SKM-1 (cell line): ENCODE measurements around the gene ZSWIM6.

Experiments
- DNase-seq: peaks from one replicate; lab custom pipeline; 2025; ENCODE audit not compliant: unreplicated experiment; lab: John Stamatoyannopoulos, UW

ZSWIM6 gene

DNA sequence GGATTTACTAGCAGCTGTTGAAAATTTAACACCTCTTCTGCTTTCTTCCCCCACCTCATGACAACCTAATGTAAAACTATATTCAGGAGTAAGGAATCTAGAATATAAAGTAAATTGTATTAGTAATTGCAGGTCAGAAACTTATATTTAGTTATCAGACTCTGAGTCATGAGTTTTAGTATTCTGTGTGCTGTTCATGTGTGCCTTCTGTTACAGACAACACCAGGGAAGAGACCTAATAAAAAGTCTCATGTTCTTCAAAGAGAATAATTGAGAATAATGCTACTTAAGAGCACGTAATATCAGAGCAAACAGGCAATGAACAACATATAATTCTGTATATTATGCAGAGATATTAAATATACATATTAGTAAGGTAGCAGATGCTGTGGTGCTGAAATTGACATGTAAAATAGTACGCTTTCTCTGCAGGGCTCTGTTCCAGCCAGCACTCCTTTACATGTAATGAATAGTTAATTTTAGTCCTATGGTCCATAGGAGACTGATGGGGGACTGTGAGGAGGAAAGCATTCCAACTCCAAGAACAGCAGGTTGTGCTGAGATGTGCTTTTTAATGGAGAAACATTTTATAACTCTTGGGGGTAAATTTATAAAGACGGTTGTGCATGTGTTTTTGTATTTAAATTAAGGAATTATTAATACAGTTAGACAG lies 106.4 kb downstream of the ZSWIM6 start:
- DNase-seq: no peak

DNA sequence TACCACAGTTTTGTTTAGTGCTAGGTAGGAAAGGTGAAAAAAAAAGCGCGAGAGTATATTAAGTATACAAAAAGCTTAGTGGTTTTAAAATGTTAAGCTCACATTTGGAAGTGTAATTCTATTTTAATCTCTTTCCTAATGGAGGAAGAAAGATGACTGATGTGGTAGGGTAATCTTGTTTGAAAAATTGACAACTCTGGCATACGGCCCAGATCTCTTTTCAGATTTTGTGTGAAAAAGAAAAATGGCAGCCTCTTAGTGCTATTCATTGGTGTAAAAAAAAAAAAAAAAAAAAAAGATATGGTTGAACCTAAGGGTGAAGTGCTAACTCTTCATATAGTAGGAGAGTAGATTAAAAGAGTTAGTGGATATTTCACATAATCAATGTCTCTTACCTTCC lies 108.0 kb downstream of the ZSWIM6 start:
- no peak for DNase-seq

DNA sequence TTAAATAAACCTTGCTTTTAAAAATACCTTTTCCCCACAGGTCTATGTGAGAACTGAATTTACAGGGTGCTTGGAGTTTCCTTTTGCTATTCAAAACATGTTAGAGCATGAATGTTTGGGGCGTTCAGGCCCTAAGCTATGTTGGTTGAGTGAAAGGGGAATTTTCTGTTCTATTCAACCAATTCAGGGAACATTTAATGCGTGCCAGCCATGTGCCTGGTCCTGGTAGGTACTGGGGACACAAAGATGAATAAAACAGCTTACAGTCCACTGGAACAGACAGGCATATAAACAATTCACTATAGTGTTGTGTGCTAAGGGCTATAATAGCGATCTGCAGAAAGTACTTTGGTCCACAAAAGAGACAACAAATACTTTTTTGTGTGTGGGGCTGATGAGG lies 108.5 kb downstream of the ZSWIM6 start:
- DNase-seq: no peak

DNA sequence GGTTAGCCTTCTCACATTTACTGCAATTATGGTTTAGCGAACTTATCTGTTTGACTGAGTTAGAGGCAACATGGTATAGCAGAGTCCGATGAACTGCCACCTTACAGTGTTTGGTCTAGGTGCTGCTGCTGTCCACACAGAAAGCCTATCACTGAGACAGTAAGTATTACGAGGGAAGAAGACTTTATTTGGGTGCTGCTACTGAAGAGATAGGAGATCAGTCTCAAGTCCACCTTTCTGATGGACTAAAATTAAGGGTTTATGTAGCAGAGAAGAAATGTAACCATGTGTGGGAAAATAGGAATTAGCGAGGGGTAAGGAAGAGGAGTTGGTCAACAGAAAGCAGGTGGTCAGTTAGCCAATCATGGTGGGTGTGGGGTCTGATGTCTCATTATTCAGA lies 109.7 kb downstream of the ZSWIM6 start:
- no peak for DNase-seq

DNA sequence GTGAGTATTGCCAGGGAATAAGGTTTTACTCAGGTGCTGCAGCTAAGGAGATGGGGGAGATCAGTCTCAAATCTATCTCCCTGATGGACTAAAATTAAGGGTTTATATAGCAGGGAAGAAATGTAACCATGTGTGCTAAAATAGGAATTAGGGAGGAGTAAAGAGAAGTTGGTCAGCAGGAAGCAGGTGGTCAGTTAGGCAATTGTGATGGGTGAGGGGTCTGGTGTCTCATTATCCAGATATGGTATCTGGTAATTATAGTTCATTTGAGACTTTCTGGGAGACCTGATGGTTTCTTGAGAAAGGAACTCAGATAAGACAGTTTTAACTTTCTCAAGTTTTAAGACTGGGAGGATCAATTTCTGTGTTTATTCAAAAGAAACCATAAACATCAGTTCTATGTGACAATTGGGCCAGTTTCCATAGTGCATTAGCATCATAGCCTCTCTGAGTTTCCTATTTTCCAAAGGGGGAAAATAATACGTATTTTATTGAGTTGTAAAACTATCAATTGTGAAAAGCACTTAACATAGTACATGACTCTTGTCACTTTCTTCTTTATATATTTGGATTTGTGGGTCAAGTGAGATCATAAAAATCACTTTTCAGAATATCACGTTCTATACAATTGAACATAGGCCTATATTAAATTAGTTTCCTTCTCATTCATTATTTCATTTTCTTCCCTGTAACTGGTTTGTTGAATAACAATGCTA lies 115.9 kb downstream of the ZSWIM6 start:
- no peak for DNase-seq

DNA sequence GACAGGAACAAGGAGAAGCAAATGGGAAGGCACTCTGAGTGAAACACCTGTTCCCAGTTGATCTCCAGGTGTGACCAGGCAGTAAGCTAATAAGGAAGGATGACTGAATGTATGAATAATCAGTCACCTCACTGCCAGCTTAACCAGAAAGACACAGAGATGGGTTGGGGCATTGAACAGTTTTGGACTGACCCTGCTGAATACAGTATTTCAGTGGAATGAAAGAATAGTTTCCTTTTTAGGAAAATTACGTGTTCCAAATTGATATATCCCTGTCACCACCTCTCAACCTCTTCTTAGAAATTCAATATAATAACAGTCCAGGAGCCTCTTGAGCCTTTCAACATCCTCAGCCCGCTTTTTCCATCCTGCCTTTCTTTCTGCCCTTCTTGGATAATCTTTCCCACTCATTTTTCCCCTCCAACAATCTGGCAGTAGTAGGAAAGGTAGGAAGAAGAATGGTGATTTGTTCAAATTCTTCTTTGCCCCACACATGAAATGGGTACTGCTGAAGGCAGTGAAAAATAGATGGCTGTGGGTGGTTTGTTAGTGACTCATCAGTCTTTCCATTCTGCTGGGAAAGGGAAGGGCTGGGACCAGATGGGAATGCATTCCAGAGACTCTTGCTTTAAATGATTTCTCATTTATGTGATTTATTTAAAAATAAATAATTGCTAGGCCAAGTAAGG lies 117.9 kb downstream of the ZSWIM6 start:
- DNase-seq: no peak

DNA sequence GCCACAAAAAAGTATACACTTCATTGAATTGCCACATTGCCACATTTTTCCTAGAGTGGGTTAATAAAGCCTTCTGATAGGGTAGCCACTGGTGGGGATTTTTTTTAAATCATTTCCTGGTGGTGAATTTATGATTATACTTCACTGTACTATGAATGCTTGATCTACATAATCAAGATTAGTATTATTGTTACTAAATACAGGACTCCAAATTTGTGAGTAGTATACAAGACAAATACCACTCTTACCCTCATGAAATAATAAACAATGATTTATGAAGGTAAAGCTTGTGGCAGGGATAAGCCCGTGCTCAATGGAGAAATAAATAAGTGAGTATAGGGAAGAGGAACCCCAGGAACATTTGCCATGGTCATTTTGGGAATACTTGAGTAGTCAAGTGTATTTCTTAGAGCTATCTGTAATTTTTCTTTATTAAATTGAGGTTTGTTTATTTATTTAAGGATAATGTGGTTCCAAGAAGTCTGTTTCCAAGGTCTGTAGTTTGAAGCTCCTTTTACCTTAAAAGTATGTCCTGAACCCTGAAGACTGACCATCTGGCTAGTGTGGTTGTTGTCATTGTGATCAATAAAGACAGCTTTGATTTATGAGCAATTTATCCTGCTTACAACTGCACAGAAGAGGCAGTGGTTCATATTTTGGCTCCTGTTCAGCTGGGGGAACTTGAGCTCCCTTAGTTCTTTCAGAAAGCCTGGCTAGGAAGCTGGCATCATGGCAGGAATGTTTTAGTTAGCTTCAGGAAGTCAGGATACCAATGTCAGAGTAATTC lies 118.6 kb downstream of the ZSWIM6 start:
- no peak for DNase-seq

DNA sequence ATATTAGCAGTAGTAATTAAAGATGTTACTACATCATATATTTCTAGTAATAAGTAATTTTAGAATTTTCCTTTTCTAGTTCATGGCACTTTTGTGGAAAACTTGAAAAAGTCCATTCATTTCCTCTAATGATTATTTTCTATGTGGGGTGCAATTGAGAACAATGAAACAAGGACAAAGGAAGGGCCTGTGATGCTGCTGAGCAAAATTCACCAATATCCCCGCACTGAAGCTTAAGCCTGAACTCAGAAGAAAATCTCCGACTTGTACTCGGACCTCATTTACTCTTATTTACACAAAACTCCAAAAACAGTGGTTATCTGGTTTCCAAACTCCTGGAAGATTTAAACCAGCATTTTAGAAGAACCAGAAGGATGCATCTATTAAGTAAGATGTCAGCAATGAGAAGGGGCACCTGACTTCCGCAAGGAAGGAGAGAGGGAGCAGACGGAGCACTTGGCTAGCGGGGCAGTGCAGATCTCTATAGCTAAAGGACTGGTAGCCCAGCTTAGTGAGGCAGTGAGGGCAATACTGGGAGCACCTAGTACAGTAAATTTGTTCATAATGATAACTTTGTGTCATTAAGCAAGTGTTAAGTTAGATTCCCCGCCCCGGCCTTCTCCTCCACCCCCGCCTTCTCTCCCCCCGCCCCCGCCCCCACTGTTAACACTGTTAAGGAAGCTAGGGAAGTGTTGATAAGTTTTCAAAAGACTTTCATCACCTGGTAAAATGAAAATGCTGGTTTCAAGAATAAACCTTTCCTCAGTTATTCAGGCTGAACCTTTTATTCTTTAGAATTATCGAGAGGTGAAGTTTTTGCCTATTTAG lies 123.3 kb downstream of the ZSWIM6 start:
- DNase-seq: no peak

DNA sequence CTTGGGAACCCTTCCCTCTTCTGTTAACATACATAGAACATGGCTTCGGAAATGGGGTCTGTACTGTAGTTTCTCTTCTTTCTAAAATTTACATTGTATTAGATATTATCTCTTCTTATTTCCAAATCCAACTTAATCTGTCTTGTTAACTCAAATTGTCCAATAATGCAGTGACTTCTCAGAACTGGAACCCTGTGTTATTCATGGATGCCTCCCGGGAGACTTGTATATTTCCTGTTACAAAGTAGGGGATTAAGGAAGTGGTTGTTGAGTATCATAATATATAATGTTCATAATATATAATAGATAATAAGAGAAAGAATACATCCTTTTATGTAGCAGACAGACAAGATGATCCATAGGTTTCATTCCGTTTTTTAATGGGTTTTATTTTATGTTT lies 128.4 kb downstream of the ZSWIM6 start:
- DNase-seq: no peak

DNA sequence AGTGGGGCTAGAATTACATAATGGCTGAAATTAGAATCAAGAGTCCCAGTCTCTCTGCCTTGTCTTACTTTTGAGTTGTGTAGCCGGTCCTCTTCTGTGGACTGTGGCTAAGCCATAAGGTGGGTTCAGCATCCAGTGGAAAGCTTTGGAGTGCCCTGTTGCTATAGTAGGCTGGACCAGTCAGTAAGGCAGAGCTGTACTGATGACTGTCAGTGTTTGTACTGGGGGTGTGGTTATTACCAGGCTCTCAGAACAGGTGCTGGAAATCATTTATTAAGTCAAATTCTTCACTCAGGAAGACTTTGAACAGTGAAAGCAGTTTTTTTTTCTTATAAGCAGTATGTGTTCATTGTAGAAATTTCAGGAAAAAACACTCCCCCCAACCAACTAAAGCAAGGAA lies 129.4 kb downstream of the ZSWIM6 start:
- DNase-seq: no peak

DNA sequence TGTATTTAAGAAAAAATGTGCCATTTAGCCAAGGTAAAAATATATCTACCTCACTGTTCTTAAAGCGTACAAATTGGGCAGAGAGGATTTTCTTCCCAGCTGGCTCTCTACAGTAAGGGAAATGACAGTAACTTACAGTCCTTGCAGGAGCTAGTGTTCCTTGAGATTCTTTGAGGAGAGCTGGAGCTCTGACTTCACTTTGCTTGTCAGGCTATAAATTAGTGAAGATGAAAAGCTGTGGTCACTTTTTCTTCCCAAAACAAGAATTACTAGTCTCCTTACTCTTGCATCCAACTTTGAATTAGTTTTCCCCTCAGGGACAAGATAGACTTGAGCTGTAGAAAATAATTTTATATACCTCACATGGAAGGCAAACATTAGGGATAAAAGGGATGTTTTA lies 129.9 kb downstream of the ZSWIM6 start:
- no peak for DNase-seq

DNA sequence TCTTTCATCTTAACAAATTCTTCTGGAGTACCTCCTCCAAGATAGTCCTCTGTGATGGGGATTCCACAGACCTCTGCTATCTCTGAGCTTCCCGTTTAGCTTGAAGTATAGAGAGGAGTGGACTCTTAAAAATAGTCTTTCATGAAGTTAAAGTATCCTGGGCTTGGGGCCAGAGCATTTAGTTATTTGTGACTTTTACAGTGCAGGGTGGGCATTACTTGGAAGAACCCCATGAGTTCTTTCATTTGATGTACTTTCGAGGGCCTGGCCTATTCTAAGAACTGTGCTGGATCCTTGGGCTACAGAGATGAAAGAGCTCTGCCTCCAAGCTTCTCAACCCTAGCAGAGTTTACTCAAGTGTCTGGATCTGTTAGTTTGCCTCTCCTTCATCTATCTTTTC lies 131.5 kb downstream of the ZSWIM6 start:
- no peak for DNase-seq

DNA sequence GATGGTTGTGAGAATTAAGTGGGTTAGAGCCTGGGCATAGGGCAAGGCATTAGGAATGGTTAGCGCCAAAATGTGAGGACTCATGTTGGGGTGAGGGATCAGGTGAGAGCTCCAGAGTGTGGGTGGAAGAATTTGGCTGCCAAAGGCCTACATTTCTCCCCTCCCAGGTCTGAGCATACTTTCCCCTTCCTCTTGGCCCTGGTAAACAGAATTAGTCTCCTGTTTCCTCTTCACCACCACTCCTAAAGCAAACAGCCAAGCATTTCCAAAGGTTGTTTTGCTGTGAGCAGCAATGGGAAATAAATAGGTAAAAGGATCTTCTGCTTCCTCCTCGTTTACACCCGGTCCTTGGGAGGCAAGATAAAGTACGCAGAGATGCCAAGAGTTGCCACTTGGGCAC lies 132.5 kb downstream of the ZSWIM6 start:
- no peak for DNase-seq

DNA sequence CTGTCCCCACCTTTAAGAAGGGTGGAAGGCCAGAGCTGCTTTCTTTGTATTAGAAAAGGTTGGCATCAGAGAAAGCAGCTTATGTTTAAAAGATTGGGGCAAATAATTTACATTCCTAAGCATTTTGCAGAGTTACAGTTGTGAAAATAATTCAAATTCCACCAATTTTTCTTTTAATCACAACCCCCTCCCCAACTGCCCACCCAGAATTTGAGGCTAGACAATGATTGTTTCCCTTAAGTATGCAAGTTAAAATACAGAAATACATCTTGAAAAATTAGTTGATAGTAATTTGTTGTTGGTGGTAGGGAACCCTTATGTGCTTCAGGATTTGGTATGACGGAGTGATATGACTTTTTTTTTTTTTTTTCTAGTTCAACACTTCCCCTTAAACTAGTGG lies 133.0 kb downstream of the ZSWIM6 start:
- DNase-seq: no peak

DNA sequence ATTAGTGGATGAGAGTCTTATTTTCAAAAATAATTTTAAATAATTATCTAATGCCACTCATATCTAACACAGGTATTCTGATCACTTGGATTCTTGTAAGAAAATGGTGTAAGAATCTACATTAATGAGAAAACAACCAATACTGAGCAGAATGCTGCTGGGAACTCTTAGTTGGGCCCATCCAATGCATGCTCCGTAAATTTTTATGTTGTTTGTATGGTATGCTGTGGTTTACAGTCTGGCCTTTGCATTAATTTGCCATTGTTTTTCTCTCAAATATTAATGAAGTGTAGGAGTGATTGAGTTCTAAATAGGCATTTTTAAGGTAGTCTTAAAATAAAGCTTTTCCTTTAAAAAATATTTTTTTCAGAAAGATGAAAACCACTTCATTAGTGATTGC lies 133.4 kb downstream of the ZSWIM6 start:
- DNase-seq: no peak

DNA sequence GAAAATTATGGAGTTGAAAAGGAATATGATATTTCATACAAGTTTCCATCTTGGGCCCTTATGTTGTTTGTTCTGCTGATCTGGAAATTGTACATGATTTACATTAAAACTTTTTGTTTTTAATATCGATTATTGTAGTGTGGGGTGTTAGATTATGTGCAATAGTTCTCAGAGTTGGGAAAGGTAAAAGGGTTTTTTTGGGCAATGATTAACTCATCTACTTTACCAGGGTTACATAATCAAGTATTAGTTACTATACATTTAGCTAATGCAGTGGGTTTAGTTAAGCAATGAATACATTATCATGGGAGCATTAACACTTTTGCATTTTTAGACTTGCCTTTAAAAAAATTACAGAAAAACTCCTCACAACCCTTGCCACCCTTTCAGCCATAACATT lies 134.0 kb downstream of the ZSWIM6 start:
- no peak for DNase-seq

DNA sequence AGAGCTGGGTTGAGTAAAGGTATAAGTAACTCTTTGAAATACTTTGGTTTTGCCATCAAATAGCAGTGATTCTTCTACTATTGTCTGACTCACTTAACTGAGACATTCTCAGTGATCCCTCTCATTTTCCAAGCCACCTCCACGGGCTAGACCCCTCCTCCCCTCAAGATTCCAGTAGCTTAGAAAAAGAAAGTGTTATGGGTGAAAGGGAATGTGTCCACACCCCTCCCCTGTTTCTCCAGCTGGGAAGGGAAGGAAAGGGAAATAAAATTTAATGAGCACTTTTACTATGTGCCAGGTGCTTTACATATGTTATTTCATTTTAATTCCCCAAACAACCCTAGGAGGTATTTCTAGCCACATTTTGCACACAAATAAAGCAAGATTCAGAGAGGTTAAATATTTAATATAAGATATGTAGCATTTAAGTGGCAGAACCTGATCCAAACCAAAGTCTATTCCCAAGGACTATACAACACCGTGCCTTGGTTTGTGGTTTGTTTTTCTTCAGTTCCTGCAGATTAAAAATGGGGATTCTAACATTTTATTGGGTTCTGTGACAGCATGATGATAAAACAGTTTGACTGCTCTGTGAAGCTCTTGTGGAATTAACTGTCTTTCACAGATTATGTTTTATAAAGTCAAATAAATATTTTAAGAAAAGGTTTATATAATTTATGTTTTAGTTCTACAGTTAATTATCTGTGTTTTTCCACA lies 135.9 kb downstream of the ZSWIM6 start:
- DNase-seq: no peak

DNA sequence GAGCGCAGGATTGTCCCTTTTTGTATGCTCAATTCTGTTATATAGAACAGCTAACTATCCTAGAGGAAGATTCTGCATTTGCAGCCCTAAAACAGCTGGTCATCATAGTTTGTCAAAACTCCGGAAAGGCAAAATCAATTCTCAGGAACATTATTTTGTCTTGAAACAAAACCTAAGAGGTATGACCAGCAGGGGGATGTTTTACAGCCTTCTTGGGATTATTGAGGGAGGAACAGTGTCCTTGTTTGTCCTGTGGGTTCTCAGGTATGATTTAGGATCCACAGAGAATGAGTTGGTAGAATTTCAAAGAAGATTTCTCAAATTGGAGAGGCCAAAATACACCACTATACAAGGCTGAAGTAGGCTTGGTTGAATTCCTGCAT lies 136.4 kb downstream of the ZSWIM6 start:
- DNase-seq: no peak

DNA sequence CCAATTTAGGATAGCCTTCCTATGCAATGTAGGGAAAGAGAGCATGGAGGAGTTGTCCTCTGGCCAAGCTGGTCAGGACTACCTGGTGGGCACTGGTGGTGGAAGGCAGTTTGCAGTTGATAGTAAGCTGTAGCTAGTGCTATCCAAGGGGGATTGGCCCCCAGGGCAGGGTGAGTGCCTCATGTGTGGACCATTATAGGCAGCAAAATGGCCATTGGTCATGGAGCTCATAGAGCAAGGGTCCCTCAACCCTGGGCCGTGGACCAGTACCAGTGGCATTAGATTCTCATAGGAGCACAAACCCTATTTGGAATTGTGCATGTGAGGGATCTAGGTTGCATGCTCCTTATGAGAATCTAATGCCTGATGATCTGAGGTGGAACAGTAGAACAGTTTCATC lies 139.3 kb downstream of the ZSWIM6 start:
- no peak for DNase-seq
